Ectodermal cell (in vitro differentiated cells): Measurements from ENCODE around the gene RIN3.
"Not testable (repeated sequence)": the region's sequence is repeated elsewhere in the genome, so short reads cannot be mapped to it uniquely, and the experiment has no call there.

Source experiments
- H3K27ac ChIP-seq: 2 replicates; pipeline ENCODE4 v1.7.0; 2013; ENCODE audit warnings: mild to moderate bottlenecking, low read depth, low read length; ENCODE audit not compliant: insufficient read depth, poor library complexity, severe bottlenecking
- H3K27me3 ChIP-seq: 2 replicates; pipeline ENCODE4 v1.7.0; 2013; ENCODE audit warnings: mild to moderate bottlenecking, low read length; ENCODE audit not compliant: insufficient read depth, control insufficient read depth, poor library complexity, severe bottlenecking
- H3K36me3 ChIP-seq: one replicate; pipeline ENCODE4 v1.7.0; 2013; ENCODE audit warnings: low read length; ENCODE audit not compliant: control insufficient read depth, insufficient read depth
- H3K4me1 ChIP-seq: one replicate; pipeline ENCODE4 v1.7.0; 2013; ENCODE audit warnings: low read length; ENCODE audit not compliant: control insufficient read depth, insufficient read depth
- H3K4me3 ChIP-seq: 2 replicates; pipeline ENCODE4 v1.7.0; 2013; ENCODE audit warnings: low read depth, low read length, control low read depth; ENCODE audit not compliant: insufficient read depth
- H3K9me3 ChIP-seq: 2 replicates; pipeline ENCODE4 v1.7.0; 2013; ENCODE audit warnings: mild to moderate bottlenecking, low read length, moderate library complexity; ENCODE audit not compliant: control insufficient read depth
- WGBS, 2 experiments: methylation state at CpG; one replicate each; pipeline ENCODE4 v1.1.7; 2013; ENCODE audit warnings: missing lambda C conversion rate in 2 of 2; 5-methylcytosine and 5-hydroxymethylcytosine counted together

RIN3 gene

GRCh38 chr14:92531106-92531873 is 17.7 kb downstream of the RIN3 start:
- H3K27ac ChIP-seq = no peak overlapping the region

GRCh38 chr14:92532490-92533163 is 19.0 kb downstream of the RIN3 start:
- Histone ChIP-seq H3K4me3 (no peak overlapping the region), H3K9me3 (no peaks in the 10 kb centered on the region), H3K27me3 (no peaks in the 10 kb centered on the region), H3K36me3 (no peaks in the 10 kb centered on the region), H3K27ac (no peak overlapping the region), H3K4me1 (no peaks in the 10 kb centered on the region)
- 81 to 84% methylated on average over 10 of the region's 10 CpGs for WGBS, 2 experiments

More at GRCh38 chr14:92531106-92531873, 17.7 kb downstream of the RIN3 start:
- Histone ChIP-seq H3K4me3 (no peak overlapping the region), H3K27me3 (no peaks in the 10 kb centered on the region), H3K36me3 (no peaks in the 10 kb centered on the region), H3K9me3 (no peaks in the 10 kb centered on the region), H3K4me1 (no peaks in the 10 kb centered on the region)
- 93 to 94% methylated on average over 16 of the region's 16 CpGs for WGBS, 2 experiments

GRCh38 chr14:92534932-92535643 is 21.5 kb downstream of the RIN3 start:
- 89 to 92% methylated on average over 13 to 15 of the region's 17 CpGs for WGBS, 2 experiments
- Histone ChIP-seq H3K36me3 (no peaks in the 10 kb centered on the region), H3K4me3 (no peak overlapping the region), H3K27ac (no peak overlapping the region), H3K27me3 (no peaks in the 10 kb centered on the region), H3K4me1 (no peaks in the 10 kb centered on the region), H3K9me3 (no peaks in the 10 kb centered on the region)

- H3K4me1 ChIP-seq, H3K27ac ChIP-seq, H3K9me3 ChIP-seq, H3K36me3 ChIP-seq, H3K4me3 ChIP-seq, H3K27me3 ChIP-seq: not testable (repeated sequence)
- 93 to 96% methylated on average over 8 of the region's 8 CpGs for WGBS, 2 experiments
Observed at GRCh38 chr14:92536231-92536630, 22.6 kb downstream of the RIN3 start.

GRCh38 chr14:92538412-92538985 is 24.9 kb downstream of the RIN3 start:
- H3K36me3 ChIP-seq = no peaks in the 10 kb centered on the region
- no peaks in the 10 kb centered on the region for H3K27me3 ChIP-seq
- no peak overlapping the region for H3K4me3 ChIP-seq
- no peak overlapping the region for H3K27ac ChIP-seq
- no peaks in the 10 kb centered on the region for H3K9me3 ChIP-seq
- 76 to 80% methylated on average over 6 of the region's 6 CpGs for WGBS, 2 experiments
- no peaks in the 10 kb centered on the region for H3K4me1 ChIP-seq

- no peaks in the 10 kb centered on the region for H3K27me3 ChIP-seq
- WGBS, 2 experiments = 91 to 98% methylated on average over 3 of the region's 3 CpGs
- no peaks in the 10 kb centered on the region for H3K9me3 ChIP-seq
- no peaks in the 10 kb centered on the region for H3K4me1 ChIP-seq
- no peak overlapping the region for H3K27ac ChIP-seq
- H3K4me3 ChIP-seq = no peak overlapping the region
- H3K36me3 ChIP-seq = no peaks in the 10 kb centered on the region
Observed at GRCh38 chr14:92539419-92539818, 25.8 kb downstream of the RIN3 start.

- no peaks in the 10 kb centered on the region for H3K9me3 ChIP-seq
- H3K27me3 ChIP-seq = no peaks in the 10 kb centered on the region
- H3K27ac ChIP-seq = no peak overlapping the region
- H3K36me3 ChIP-seq = no peaks in the 10 kb centered on the region
- 95 to 96% methylated on average over 12 of the region's 12 CpGs for WGBS, 2 experiments
- H3K4me1 ChIP-seq = no peaks in the 10 kb centered on the region
- H3K4me3 ChIP-seq = no peak overlapping the region
Observed at GRCh38 chr14:92539875-92540274, 26.3 kb downstream of the RIN3 start.

GRCh38 chr14:92540472-92541048 is 27.0 kb downstream of the RIN3 start:
- Histone ChIP-seq H3K4me1 (no peaks in the 10 kb centered on the region), H3K9me3 (no peaks in the 10 kb centered on the region), H3K36me3 (no peaks in the 10 kb centered on the region), H3K27me3 (no peaks in the 10 kb centered on the region), H3K27ac (no peak overlapping the region), H3K4me3 (no peak overlapping the region)
- 73 to 74% methylated on average over 6 of the region's 6 CpGs for WGBS, 2 experiments

- no peaks in the 10 kb centered on the region for H3K27me3 ChIP-seq
- no peak overlapping the region for H3K27ac ChIP-seq
- no peaks in the 10 kb centered on the region for H3K36me3 ChIP-seq
- H3K4me1 ChIP-seq = no peaks in the 10 kb centered on the region
- H3K9me3 ChIP-seq = no peaks in the 10 kb centered on the region
- 90 to 91% methylated on average over 8 of the region's 8 CpGs for WGBS, 2 experiments
- no peak overlapping the region for H3K4me3 ChIP-seq
Observed at GRCh38 chr14:92542766-92543554, 29.4 kb downstream of the RIN3 start.
